EL (cell line): ENCODE data around the gene NCR2.

Experiments used
- DNase-seq: peaks from one replicate; pipeline ENCODE4 v3.0.0-alpha.2; 2016

NCR2 gene

GRCh38 chr6:41331401-41332150 lies 3.8 kb upstream of the NCR2 start:
- DNase-seq = no peak

GRCh38 chr6:41332241-41332640 lies 3.2 kb upstream of the NCR2 start:
- DNase-seq = no peak

DNA sequence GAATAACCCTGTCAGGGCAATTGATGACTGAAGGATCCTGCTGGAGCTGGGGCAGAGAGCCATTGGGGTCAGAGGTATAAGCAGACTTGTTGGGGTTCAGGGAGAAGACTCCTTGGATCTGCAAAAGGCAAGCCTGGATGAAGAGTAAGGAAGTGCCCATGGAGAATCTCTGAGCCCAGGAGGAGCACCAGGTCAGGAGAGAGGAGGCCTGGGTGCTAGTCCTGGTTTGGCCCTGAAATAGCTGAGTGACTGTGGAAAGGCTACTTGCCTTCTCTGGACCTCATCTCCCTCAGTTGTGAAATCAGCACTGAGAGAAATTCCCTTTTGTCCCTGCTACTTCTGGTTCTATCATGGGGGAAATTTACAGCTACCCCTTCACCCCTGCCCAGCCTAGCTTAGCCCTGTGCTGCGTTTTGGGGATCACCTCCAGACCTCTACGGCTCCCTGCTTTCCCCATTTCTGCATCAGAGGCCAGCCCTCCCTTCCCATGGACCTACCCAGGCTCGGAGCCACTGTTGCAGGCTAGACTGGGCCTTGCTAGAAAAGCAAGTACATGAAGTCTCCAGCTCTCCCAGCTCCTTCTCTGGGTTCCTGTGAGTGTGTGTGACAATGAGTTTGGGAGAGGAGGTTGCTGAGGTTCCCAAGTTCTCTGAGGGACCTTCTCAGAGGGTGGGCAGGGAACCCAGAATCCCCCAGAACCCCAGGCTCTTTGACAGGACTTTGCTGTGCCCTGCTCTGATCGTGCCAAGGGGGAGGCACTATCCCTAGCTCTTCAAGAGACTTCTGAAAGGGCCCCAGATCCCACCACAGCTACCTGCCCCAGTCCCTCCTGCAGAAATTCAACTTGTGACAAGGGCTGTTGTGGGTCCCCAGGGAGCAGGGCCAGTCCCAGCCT lies 2.3 kb upstream of the NCR2 start:
- DNase-seq = no peak

DNA sequence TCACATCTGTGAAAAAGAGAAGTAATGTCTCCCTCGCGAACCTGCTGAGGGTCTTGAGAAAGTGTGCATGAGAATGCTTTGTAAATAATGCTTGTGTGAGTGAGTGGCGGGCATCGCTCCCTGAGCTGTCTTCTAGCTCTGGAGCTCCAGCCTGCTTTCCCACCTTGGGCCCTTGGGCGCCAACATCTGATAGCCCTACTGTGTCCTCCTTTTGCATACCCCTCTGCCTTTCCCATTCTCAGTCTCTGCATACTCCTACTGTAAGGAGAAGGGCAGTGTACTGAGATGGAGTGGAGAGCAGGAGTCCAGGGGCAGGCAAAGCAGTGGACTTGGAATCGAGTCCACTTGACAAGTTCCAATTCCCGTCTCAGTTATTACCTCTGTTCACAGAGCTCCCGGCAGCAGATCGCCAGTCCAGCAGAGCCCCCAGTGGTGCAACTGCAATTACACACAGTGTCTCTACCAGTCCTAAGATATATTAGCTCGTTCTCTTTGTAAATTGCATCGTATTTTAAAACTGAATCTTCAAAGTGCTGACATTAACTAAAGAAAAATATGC lies 847 bp upstream of the NCR2 start:
- no peak for DNase-seq

DNA sequence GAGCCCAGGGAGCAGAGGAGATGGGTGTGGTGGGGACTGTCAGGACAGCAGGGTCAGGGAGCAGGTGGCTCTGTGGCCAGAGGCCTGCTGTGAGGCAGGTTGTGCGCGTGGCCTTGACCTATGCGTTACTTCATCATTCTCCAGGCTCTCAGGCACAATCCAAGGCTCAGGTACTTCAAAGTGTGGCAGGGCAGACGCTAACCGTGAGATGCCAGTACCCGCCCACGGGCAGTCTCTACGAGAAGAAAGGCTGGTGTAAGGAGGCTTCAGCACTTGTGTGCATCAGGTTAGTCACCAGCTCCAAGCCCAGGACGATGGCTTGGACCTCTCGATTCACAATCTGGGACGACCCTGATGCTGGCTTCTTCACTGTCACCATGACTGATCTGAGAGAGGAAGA lies 535 bp downstream of the NCR2 start:
- no peak for DNase-seq

GRCh38 chr6:41336824-41337223 lies 1.4 kb downstream of the NCR2 start:
- no peak for DNase-seq

DNA sequence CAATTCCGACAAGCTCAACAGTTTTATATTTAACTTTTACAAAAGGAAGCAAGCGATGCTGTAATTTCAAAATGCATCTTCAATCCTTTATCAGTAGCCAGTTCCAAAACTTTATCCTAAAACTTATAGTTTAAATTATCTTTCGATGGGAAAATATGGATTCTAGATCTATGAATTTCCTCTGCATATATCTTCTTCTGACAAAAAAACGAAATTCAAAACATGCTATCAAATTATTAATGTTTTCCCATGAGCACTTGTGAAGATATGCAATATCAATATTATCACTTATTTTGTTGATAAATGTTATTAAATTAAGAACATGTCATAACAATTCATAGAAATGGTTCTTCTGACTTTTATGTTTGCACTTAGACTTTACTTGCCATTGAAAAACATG lies 2.3 kb downstream of the NCR2 start:
- DNase-seq = no peak

DNA sequence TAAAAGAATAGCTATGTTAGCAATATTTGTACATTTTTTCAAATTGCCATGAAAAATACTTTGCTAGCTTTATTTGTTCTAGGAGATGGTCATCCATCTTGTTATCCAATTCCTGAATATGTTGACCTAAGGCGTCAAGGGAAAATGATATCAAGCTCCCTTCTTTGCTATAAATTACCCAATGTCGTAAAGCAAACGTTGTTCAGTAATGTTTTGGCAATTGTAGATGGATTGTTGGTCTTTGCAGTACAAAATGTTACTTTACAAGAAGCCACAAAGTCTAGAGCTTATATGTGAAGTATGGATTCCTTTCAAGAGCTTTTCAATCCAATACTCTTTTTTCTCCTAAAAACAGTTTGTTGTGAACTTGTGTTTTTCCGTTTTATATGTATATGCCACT lies 3.3 kb downstream of the NCR2 start:
- DNase-seq = no peak

DNA sequence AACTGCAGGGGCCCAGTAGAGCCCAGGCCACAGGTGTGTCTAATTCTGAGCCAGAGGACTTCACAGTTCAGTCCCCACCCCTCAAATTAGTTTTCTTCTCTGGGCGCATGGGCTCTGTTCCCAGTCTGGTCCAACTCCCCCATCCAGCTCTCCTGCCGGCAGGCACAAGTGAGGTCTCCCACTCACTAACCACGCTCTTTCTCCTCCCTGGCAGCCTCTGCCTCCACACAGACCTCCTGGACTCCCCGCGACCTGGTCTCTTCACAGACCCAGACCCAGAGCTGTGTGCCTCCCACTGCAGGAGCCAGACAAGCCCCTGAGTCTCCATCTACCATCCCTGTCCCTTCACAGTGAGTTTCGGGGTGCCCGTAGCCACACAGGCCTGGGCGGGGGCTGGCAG lies 6.2 kb downstream of the NCR2 start:
- DNase-seq = no peak

GRCh38 chr6:41342241-41342640 lies 6.8 kb downstream of the NCR2 start:
- no peak for DNase-seq

DNA sequence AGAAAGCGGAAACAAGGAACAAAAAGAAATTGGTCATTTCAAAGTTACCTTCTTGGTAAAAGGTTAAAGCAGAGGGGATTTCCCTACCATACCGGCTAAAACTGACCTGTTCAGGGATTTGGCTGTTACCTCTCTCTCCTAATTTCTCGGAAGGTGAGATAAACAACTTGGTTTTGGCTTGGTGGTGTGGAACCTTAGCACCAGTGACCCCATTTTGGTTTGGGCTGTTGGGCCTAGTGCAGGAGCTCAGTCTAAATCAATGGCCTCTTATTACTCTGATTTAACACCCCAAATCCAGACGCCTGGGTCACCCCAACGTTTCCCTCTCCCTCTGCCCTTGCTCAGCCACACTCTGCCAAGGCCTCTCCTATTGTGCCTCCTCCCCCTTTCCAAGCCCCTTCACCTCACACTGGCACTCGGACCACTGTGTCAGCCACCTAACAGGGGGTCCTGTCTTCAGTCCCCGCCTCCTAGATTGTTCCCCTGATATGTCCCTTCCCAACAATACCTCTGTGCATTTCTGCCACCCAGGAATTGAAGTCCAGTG lies 8.3 kb downstream of the NCR2 start:
- DNase-seq = no peak

DNA sequence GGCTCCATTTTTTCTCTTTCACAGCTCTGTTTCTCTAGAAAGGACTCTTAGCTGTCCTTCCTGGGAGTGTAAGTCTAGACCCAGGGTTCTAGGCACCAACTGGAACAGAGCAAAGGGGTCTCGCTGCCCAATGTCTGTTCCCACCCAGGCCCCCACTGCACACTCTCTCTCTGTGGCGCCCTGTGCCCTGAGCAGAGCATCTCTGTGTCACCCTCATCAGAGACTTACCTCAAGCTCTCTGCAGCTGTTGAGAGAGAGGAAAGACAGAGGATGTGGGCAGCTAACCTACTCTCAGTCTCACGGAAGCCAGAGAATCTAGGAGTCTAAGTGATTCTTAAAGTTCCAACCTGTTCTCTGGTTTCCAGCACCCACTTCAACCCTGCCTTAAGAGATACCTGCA lies 9.5 kb downstream of the NCR2 start:
- no peak for DNase-seq

GRCh38 chr6:41345901-41346300 lies 10.5 kb downstream of the NCR2 start:
- DNase-seq = no peak

- DNase-seq = no peak
Observed at GRCh38 chr6:41346441-41346840, 11.0 kb downstream of the NCR2 start.

DNA sequence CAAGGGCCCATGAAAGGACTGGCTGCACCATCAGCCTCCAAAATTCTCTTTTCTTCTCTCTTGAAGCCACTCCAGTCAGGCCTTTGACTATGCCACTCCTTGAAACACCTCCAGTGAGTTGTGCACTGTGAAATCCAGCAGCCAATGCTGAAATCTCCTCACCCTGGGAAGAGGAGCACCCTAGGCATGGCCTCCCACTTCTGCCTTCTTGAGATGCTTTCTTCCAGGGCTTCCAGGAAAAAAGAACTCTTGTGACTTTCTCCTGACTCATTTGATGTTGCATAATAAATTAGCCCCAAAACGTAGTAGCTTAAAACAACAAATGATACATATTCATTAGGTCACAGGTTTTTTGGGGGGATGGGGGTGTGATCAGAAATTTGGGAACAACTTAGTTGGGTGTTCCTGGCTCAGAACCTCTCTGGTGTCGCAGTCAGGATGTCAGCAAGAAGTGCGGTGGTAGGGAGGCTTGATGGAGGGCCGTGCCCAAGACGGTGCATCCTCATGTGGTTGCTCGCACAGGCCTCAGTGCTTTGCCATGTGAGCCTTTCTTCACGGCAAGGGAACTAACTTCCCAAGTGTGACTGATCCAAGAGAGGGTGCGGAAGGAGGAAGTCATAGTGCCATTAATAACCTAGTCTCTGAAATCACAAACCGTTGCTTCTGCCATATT lies 12.1 kb downstream of the NCR2 start:
- no peak for DNase-seq

DNA sequence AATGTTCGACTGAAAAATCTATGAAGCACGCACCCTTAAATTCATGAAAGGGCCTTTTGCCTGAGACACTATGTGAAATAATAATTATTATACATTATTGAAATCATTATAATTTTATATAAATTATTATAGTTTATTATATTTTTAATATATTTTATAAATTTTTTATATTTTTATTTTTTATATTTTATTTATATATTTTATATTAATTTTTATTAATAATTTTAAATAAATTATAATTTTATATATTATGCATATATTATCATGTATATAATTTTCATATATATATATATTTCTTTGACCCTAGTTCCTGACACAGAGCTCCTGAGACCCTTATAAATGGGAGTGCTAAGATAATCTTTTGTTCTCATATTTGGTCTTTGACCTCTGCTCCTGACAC lies 13.5 kb downstream of the NCR2 start:
- no peak for DNase-seq

GRCh38 chr6:41352396-41352795 lies 17.0 kb downstream of the NCR2 start:
- no peak for DNase-seq

DNA sequence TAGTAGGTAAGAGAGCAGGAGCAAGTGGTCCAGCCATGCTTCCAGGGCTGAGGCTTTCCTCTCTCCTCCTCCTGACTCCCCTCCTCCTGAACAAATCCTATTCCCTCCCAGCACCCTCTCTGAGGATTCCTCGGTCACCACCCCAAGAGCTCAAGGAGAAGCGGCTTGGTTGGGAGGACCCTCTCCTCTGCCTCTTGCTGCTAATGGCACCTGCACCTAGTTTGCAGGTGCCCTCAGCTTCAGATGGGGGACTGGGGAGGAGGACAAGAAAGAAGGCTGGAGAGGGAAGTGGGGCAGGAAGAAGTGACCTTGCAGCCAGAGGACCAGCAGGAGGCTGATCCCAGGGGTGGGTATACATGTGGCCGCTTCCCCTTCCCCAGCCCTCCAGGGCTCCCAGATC lies 17.5 kb downstream of the NCR2 start:
- DNase-seq = no peak

GRCh38 chr6:41353333-41353732 lies 17.9 kb downstream of the NCR2 start:
- no peak for DNase-seq

DNA sequence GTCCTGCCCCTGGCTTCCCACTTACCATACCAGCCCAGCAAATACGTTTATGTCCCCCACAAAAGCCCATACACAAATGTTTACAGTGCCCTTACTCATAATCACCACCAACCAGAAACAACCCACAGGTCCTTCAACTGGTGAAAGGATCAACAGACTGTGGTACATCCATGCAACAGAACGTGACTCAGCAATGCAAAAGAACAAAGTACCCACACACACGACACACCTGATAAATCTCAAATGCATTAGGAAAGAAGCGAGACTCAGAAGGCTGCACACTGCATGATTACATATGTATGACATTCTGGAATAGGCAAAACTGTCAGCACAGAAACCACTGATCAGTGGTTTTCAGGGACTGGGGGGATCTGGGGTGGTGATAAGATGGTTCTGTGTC lies 20.5 kb downstream of the NCR2 start:
- no peak for DNase-seq

- no peak for DNase-seq
Observed at GRCh38 chr6:41356825-41357224, 21.4 kb downstream of the NCR2 start.

DNA sequence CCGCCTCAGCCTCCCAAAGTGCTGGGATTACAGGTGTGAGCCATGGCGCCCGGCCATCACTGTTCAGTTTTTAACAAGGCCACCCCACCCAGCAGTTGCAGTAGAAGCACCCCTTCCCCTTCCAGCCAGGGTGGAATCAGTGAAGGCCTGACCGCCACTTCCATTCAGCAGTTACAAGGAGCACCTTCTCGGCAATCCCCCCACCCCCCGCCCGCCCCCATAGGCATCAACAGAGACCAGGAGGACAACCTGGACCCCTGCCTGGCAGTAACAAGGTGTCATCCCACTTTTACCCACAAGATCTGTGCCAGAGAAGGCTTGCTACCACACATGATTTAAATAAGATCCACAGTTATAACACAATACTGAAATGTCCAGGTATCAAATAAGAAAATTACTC lies 23.1 kb downstream of the NCR2 start:
- no peak for DNase-seq

DNA sequence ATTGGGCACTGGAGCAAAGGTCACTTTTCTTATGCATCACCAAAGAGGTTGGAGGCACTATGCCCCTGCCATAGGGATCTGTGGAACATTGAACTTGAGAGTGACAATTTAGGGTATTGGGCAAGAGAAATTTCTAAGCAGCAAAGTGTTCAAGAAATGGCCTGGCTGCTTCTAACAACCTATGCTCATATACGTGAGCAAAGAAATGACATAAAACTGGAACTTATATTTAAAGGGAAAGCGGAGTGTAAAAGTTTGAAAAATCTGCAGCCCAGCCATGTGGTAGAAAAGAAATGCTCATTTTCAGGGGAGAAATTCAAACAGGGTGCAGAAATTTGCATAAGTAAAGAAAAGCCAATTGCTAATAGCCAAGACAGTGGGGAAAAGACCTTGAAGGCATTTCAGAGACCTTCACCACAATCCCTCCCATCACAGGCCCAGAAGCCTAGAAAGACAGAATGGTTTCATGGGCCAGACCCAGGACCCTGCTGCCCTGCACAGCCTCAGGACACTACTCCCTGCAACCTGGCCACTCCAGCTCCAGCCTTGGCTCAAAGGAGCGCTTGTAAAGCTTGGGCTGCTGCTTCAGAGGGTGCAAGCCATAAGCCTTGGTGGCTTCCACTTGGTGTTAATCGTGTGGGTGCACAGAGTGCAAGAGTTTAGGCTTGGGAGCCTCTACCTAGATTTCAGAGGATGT lies 24.4 kb downstream of the NCR2 start:
- DNase-seq = no peak
